A549 (cell line): ENCODE data around the gene CABP1. TPM values are rescaled to one million over a fixed set of nuclear protein-coding genes. Genes with fewer than 3 reads are reported as not detected.

Experiments
- ATAC-seq, 2 experiments: fragments of 200-7000 bp in 1 of 2; fragments of >200 bp in 1 of 2; cut with Nextera tagmentation in 1 of 2; cut with Tn5 transposase in 1 of 2; 3 replicates each; pipeline versions ENCODE4 v1.8.0 to v1.9.1; 2018 to 2020; ENCODE audit warnings: mild to moderate bottlenecking in 1 of 2, moderate library complexity in 1 of 2
- CTCF ChIA-PET: fragments of 300-600 bp; sonication (Branson Sonifier 250); formaldehyde crosslinking; extraction: SDS; loops from one replicate; lab custom pipeline; 2021; ENCODE audit warnings: antibody characterized with exemption, inconsistent platforms; lab: Yijun Ruan, JAX
- POLR2A ChIA-PET: fragments of 350-600 bp; formaldehyde crosslinking; extraction: SDS; loops from one replicate; lab custom pipeline; 2021; ENCODE audit warnings: antibody characterized with exemption, inconsistent platforms; lab: Yijun Ruan, JAX
- DNase-seq, 2 experiments: peaks; one replicate each; pipeline versions ENCODE4 v3.0.0 to v3.0.0-alpha.2; 2011 to 2016; ENCODE audit warnings: low read depth in 1 of 2, low spot score in 1 of 2
- FAIRE-seq: peaks from 2 replicates; lab custom pipeline; 2011; peaks lifted over from hg19 to GRCh38; lab: Jason Lieb, UNC
- H3K27ac ChIP-seq, 2 experiments: fragments of >200 bp; sonication (Bioruptor Twin); formaldehyde crosslinking; 3 replicates each; pipeline ENCODE4 v1.5.1; 2016 to 2017
- H3K4me1 ChIP-seq: fragments of >200 bp; sonication (Bioruptor Twin); formaldehyde crosslinking; 3 replicates; pipeline ENCODE4 v1.6.1; 2016
- H3K4me2 ChIP-seq: fragments of >200 bp; sonication (Bioruptor Twin); formaldehyde crosslinking; 3 replicates; pipeline ENCODE4 v1.6.1; 2016
- H3K4me3 ChIP-seq: fragments of >200 bp; sonication (Bioruptor Twin); formaldehyde crosslinking; 3 replicates; pipeline ENCODE4 v1.5.1; 2016
- H3K9me3 ChIP-seq: fragments of >200 bp; sonication (Bioruptor Twin); formaldehyde crosslinking; 3 replicates; pipeline ENCODE4 v1.6.1; 2016
- ATOH8 ChIP-seq: fragments of 250-450 bp; sonication (Bioruptor Pico); IDR thresholded peaks from 2 replicates; pipeline ENCODE4 v1.5.0; 2020; ENCODE audit warnings: low read depth, mild to moderate bottlenecking, moderate library complexity
- CBX8 ChIP-seq: fragments of 200-600 bp; sonication (generic); IDR thresholded peaks from 2 replicates; pipeline ENCODE4 v1.6.1; 2016
- CEBPB ChIP-seq, 2 experiments: fragments of >200 bp in 1 of 2; sonication (Bioruptor Twin) in 1 of 2; formaldehyde crosslinking in 1 of 2; IDR thresholded peaks; 2 replicates each; pipeline ENCODE4 v1.6.1; 2012 to 2016
- CHD4 ChIP-seq: fragments of 200-600 bp; sonication (generic); IDR thresholded peaks from 2 replicates; pipeline ENCODE4 v1.6.1; 2016; ENCODE audit warnings: antibody characterized with exemption, mild to moderate bottlenecking, borderline replicate concordance
- EHF ChIP-seq: fragments of 250-450 bp; sonication (Bioruptor Pico); IDR thresholded peaks from 2 replicates; pipeline ENCODE4 v1.5.0; 2020; ENCODE audit warnings: mild to moderate bottlenecking
- EP300 ChIP-seq, 2 experiments: fragments of >200 bp; sonication (Bioruptor Twin); formaldehyde crosslinking; IDR thresholded peaks; 2 replicates in 1 of 2; 3 replicates in 1 of 2; pipeline ENCODE4 v1.6.1; 2016 to 2017
- FOXS1 ChIP-seq: fragments of 250-450 bp; sonication (Bioruptor Pico); IDR thresholded peaks from 2 replicates; pipeline ENCODE4 v1.5.0; 2020; ENCODE audit warnings: mild to moderate bottlenecking, moderate library complexity
- GATA3 ChIP-seq: IDR thresholded peaks from 2 replicates; pipeline ENCODE4 v1.6.1; 2012; ENCODE audit warnings: borderline replicate concordance
- HOXB13 ChIP-seq: fragments of 250-450 bp; sonication (Bioruptor Pico); IDR thresholded peaks from 2 replicates; pipeline ENCODE4 v1.5.0; 2020; ENCODE audit warnings: low read depth, mild to moderate bottlenecking, moderate library complexity
- HOXB5 ChIP-seq: fragments of 250-450 bp; sonication (Bioruptor Pico); IDR thresholded peaks from 2 replicates; pipeline ENCODE4 v1.5.0; 2020; ENCODE audit warnings: mild to moderate bottlenecking, moderate library complexity
- JUNB ChIP-seq: fragments of >200 bp; sonication (Bioruptor Twin); formaldehyde crosslinking; IDR thresholded peaks from 2 replicates; pipeline ENCODE4 v1.6.1; 2016
- NFE2L2 ChIP-seq: fragments of 150-350 bp; conservative IDR thresholded peaks from 2 replicates; pipeline ENCODE4 v1.6.1; 2014; ENCODE audit warnings: low read length
- NR3C1 ChIP-seq: fragments of >200 bp; sonication (Bioruptor Twin); formaldehyde crosslinking; IDR thresholded peaks from 3 replicates; pipeline ENCODE4 v1.6.1; 2017
- POLR2A ChIP-seq: IDR thresholded peaks from 2 replicates; pipeline ENCODE4 v1.6.1; 2012; ENCODE audit warnings: mild to moderate bottlenecking, low read length
- RAD21 ChIP-seq, 2 experiments: fragments of >200 bp in 1 of 2; sonication (Bioruptor Twin) in 1 of 2; formaldehyde crosslinking in 1 of 2; IDR thresholded peaks in 1 of 2; conservative IDR thresholded peaks in 1 of 2; 2 replicates in 1 of 2; 3 replicates in 1 of 2; pipeline ENCODE4 v1.6.1; 2012 to 2018; ENCODE audit warnings: inconsistent platforms in 1 of 2
- RFX5 ChIP-seq: fragments of 450-650 bp; IDR thresholded peaks from 2 replicates; pipeline ENCODE4 v1.7.1; 2014; ENCODE audit warnings: antibody characterized with exemption, mild to moderate bottlenecking, moderate library complexity
- USF2 ChIP-seq: fragments of 450-650 bp; IDR thresholded peaks from 2 replicates; pipeline ENCODE4 v1.6.1; 2014; ENCODE audit warnings: antibody characterized with exemption
- ZNF302 ChIP-seq: fragments of 250-450 bp; sonication (Bioruptor Pico); IDR thresholded peaks from 2 replicates; pipeline ENCODE4 v1.9.0; 2021; ENCODE audit warnings: inconsistent platforms, mild to moderate bottlenecking, moderate library complexity
- WGBS: methylation state at CpG from one replicate; pipeline ENCODE4 v1.1.6; 2017; ENCODE audit errors: missing lambda C conversion rate; 5-methylcytosine and 5-hydroxymethylcytosine counted together
- polyA plus RNA-seq, 4 experiments: library from polyadenylated mRNA; depleted of rRNA in 3 of 4; stranded (reverse); fragments of >200 nt; fragmentation: RNase III in 1 of 4; extraction: RNeasy Plus Mini Kit Qiagen cat#74134 plus additional on column Dnase treatment in 1 of 4; gene quantifications; 2 replicates in 3 of 4; 3 replicates in 1 of 4; pipeline ENCODE4 v1.2.3, GENCODE V29; 2011 to 2017
- TF ChIP-seq, protein P1 (sequence below): fragments of 200-600 bp; sonication (generic); IDR thresholded peaks from 2 replicates; pipeline ENCODE4 v1.6.1; 2016; ENCODE audit warnings: antibody characterized with exemption, mild to moderate bottlenecking, moderate library complexity

Gene CABP1
- polyA plus RNA-seq, 2 of the 4 experiments (the other 2 are of a cell fraction): 0.15 to 0.22 TPM

GRCh38 chr12:120628919-120629318 is 11.5 kb upstream of the CABP1 start:
- Histone ChIP-seq H3K4me2 (no peak overlapping the region), H3K4me3 (no peak overlapping the region), H3K4me1 (0 out of 3 replicates have a peak, but pooled peaks cover 3% of the 10 kb centered on the region), H3K27ac (no peak overlapping the region), H3K9me3 (no peaks in the 10 kb centered on the region)
- ATAC-seq (peak; percentile 77 to 87), FAIRE-seq (no peak), DNase-seq (peak; percentile 28 to 41)
- TF ChIP-seq POLR2A (no peak), RFX5 (no peak), EHF (CRISPR knock-in tag) (no peak), ZNF302 (CRISPR knock-in tag) (no peak), FOXS1 (CRISPR knock-in tag) (no peak), RAD21 (conservative IDR thresholded peaks at IDR 0.05 in 1 of 2, IDR thresholded peaks at IDR 0.05 in 1 of 2) (no peak; a peak in 1 of 5 replicates)
- CTCF ChIA-PET: interaction anchor here (0.8 to 1.3 kb wide), 6 partner anchors 12 to 431 kb away, joined by 3 to 5 read pairs (median 3); no protein-coding TSS in a partner anchor
- POLR2A ChIA-PET: no interaction called here
- 54% methylated on average over 4 of the region's 4 CpGs for WGBS

DNA sequence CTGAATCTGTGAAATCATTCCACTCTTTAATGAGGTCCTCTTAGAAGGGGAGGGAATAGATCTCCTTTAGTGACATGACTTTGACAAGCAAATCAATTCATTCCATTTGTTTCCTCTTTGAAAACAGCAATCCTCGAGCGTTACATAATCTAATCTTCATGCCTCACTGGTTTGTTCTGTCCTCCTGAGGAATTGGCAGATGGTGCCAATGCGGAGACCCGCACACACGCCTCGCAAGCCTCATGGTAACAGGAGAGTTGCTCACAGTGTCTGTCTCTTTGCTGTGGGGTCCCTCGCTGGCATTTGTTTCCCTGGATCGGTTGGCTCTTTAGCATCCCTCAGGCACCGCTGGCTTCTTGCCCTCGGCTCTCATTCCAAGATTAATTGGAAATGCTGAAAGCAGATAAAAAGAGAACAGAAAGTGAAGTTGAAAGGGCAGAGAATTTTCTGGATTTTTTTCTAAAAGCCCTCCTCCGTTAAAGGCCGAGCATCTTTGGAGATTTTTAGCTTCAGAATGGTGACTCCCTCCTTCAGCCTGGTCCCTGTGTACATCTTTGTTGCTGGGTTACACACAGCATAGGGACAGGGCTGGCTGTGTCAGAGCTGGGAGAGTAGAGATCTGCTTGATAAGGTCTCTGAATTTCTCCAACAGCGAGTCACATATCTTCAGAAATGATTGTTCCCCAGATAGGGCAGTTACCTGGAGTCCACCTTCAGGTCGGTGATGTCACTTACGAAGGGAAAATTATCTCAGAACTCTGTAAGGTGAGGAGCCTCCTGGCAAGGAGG is 10.1 kb upstream of the CABP1 start:
- ATAC-seq: no peak
- Histone ChIP-seq H3K9me3 (no peaks in the 10 kb centered on the region), H3K4me2 (no peak overlapping the region), H3K4me1 (0 out of 3 replicates have a peak, but pooled peaks cover 3% of the 10 kb centered on the region), H3K4me3 (no peak overlapping the region), H3K27ac (no peak overlapping the region)
- DNase-seq: no peak
- 74% methylated on average over 15 of the region's 15 CpGs for WGBS
- ChIA-PET POLR2A (no interaction called here), CTCF (interaction anchor here (0.9 to 2.4 kb wide), 8 partner anchors 11 to 276 kb away, joined by 3 to 12 read pairs (median 4); no protein-coding TSS in a partner anchor)
- TF ChIP-seq CHD4 (no peak), USF2 (no peak), JUNB (no peak), CEBPB (IDR thresholded peaks at IDR 0.05) (no peak), HOXB5 (CRISPR knock-in tag) (no peak), ATOH8 (CRISPR knock-in tag) (no peak), EP300 (IDR thresholded peaks at IDR 0.05) (no peak), HOXB13 (no peak), NR3C1 (no peak), CBX8 (no peak), GATA3 (no peak), NFE2L2 (no peak)
- TF ChIP-seq, protein P1, sequence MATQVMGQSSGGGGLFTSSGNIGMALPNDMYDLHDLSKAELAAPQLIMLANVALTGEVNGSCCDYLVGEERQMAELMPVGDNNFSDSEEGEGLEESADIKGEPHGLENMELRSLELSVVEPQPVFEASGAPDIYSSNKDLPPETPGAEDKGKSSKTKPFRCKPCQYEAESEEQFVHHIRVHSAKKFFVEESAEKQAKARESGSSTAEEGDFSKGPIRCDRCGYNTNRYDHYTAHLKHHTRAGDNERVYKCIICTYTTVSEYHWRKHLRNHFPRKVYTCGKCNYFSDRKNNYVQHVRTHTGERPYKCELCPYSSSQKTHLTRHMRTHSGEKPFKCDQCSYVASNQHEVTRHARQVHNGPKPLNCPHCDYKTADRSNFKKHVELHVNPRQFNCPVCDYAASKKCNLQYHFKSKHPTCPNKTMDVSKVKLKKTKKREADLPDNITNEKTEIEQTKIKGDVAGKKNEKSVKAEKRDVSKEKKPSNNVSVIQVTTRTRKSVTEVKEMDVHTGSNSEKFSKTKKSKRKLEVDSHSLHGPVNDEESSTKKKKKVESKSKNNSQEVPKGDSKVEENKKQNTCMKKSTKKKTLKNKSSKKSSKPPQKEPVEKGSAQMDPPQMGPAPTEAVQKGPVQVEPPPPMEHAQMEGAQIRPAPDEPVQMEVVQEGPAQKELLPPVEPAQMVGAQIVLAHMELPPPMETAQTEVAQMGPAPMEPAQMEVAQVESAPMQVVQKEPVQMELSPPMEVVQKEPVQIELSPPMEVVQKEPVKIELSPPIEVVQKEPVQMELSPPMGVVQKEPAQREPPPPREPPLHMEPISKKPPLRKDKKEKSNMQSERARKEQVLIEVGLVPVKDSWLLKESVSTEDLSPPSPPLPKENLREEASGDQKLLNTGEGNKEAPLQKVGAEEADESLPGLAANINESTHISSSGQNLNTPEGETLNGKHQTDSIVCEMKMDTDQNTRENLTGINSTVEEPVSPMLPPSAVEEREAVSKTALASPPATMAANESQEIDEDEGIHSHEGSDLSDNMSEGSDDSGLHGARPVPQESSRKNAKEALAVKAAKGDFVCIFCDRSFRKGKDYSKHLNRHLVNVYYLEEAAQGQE: no peak
- FAIRE-seq: no peak
